ENCODE results near the gene FN1. TPM values are rescaled to one million over a fixed set of nuclear protein-coding genes. Genes with fewer than 3 reads are reported as not detected.

Gene FN1
- total RNA-seq, 6 experiments from 2014 or later = 938 to 2,279 (median 1,324) TPM

- no peaks in the 10 kb centered on the region for H3K4me1 ChIP-seq
- no peak overlapping the region for H3K4me3 ChIP-seq
- TF ChIP-seq CTCF (IDR thresholded peaks at IDR 0.05) = no peak
- H3K27me3 ChIP-seq = no peaks in the 10 kb centered on the region
- WGBS (ENCODE audit: insufficient coverage, low coverage, low lambda C conversion rate, missing lambda C conversion rate) = 81% methylated on average over 2 of the region's 2 CpGs
- H3K9me3 ChIP-seq = no peaks in the 10 kb centered on the region
- ATAC-seq (peak in 1 of 4 donors; percentile 2), DNase-seq (no peak)
- H3K36me3 ChIP-seq = peaks cover 4 to 85% (median 44%) of the 10 kb centered on the region in 4 donors
- intact Hi-C loops (cut with DNase I) = loop anchor here in 1 of 2 donors (5.0 kb wide), 1 partner anchor 44 kb away; no protein-coding TSS in a partner anchor
- H3K27ac ChIP-seq = no peak overlapping the region
Measured at GRCh38 chr2:215363461-215364156, 72.3 kb downstream of the FN1 start.

- TF ChIP-seq CTCF (IDR thresholded peaks at IDR 0.05) = no peak
- no peak for TF ChIP-seq POLR2A (IDR thresholded peaks at IDR 0.05)
- no peak for ATAC-seq
- Histone ChIP-seq H3K4me3 (no peak overlapping the region), H3K27me3 (no peaks in the 10 kb centered on the region), H3K27ac (no peak overlapping the region), H3K4me1 (no peaks in the 10 kb centered on the region), H3K36me3 (peaks cover 4 to 79% (median 42%) of the 10 kb centered on the region in 4 donors), H3K9me3 (no peaks in the 10 kb centered on the region)
- WGBS (ENCODE audit: insufficient coverage, low coverage, low lambda C conversion rate, missing lambda C conversion rate) = 79% methylated on average over 2 of the region's 2 CpGs
- intact Hi-C loops (cut with DNase I) = loop anchor here in 1 of 2 donors (5.0 kb wide), 1 partner anchor 44 kb away; no protein-coding TSS in a partner anchor
- DNase-seq = no peak
Measured at GRCh38 chr2:215363039-215363438, 72.8 kb downstream of the FN1 start.

GRCh38 chr2:215362562-215362904 lies 73.3 kb downstream of the FN1 start:
- TF ChIP-seq CTCF (IDR thresholded peaks at IDR 0.05) = no peak
- no peak for TF ChIP-seq POLR2A (IDR thresholded peaks at IDR 0.05)
- no peaks in the 10 kb centered on the region for H3K27me3 ChIP-seq
- no peak overlapping the region for H3K4me3 ChIP-seq
- no peak overlapping the region for H3K27ac ChIP-seq
- H3K36me3 ChIP-seq = peaks cover 4 to 74% (median 39%) of the 10 kb centered on the region in 4 donors
- 75% methylated on average over 1 of the region's 8 CpGs for WGBS (ENCODE audit: insufficient coverage, low coverage, low lambda C conversion rate, missing lambda C conversion rate)
- H3K9me3 ChIP-seq = no peaks in the 10 kb centered on the region
- no peak for DNase-seq
- intact Hi-C loops (cut with DNase I) = loop anchor here in 1 of 2 donors (5.0 kb wide), 1 partner anchor 45 kb away; no protein-coding TSS in a partner anchor
- no peaks in the 10 kb centered on the region for H3K4me1 ChIP-seq
- peak; percentile 5 to 36 (median 8) for ATAC-seq

GRCh38 chr2:215361876-215362561 lies 73.8 kb downstream of the FN1 start:
- Histone ChIP-seq H3K36me3 (peaks cover 4 to 69% (median 36%) of the 10 kb centered on the region in 4 donors), H3K9me3 (no peaks in the 10 kb centered on the region), H3K4me1 (no peaks in the 10 kb centered on the region), H3K4me3 (no peak overlapping the region), H3K27ac (no peak overlapping the region), H3K27me3 (no peaks in the 10 kb centered on the region)
- ATAC-seq (peak in 3 of 4 donors; percentile 8 to 17 (median 11)), DNase-seq (no peak)
- TF ChIP-seq POLR2A (IDR thresholded peaks at IDR 0.05) (no peak), CTCF (IDR thresholded peaks at IDR 0.05) (no peak)
- intact Hi-C loops (cut with DNase I) = loop anchor here in 1 of 2 donors (5.0 kb wide), 1 partner anchor 45 kb away; no protein-coding TSS in a partner anchor
- 68% methylated on average over 6 of the region's 6 CpGs for WGBS (ENCODE audit: insufficient coverage, low coverage, low lambda C conversion rate, missing lambda C conversion rate)
